HEK293 (cell line): ENCODE data around the gene OR2T3.
"Not testable (repeated sequence)": the region's sequence is repeated elsewhere in the genome, so short reads cannot be mapped to it uniquely, and the experiment has no call there.

Source experiments
- MZF1 ChIP-seq: fragments of 450-650 bp; formaldehyde crosslinking; IDR thresholded peaks from 2 replicates; pipeline ENCODE4 v1.5.1; 2017; ENCODE audit warnings: missing biosample characterization, missing genetic modification characterization, borderline replicate concordance
- ZNF121 ChIP-seq: fragments of 450-650 bp; formaldehyde crosslinking; IDR thresholded peaks from 2 replicates; pipeline ENCODE4 v1.5.1; 2016; ENCODE audit warnings: missing biosample characterization, missing genetic modification characterization
- ZNF48 ChIP-seq: fragments of 450-650 bp; formaldehyde crosslinking; IDR thresholded peaks from 2 replicates; pipeline ENCODE4 v1.5.1; 2016; ENCODE audit warnings: missing biosample characterization, missing genetic modification characterization
- ZNF692 ChIP-seq: fragments of 450-650 bp; formaldehyde crosslinking; IDR thresholded peaks from 2 replicates; pipeline ENCODE4 v1.5.1; 2016; ENCODE audit warnings: missing biosample characterization, missing genetic modification characterization
- ZNF792 ChIP-seq: fragments of 450-650 bp; formaldehyde crosslinking; IDR thresholded peaks from 2 replicates; pipeline ENCODE4 v1.5.1; 2016; ENCODE audit warnings: missing biosample characterization, missing genetic modification characterization
- TF ChIP-seq, protein P1 (sequence below): fragments of 450-650 bp; formaldehyde crosslinking; IDR thresholded peaks from 2 replicates; pipeline ENCODE4 v1.5.1; 2016; ENCODE audit warnings: missing biosample characterization, missing genetic modification characterization
- TF ChIP-seq, protein P2 (sequence below): fragments of 450-650 bp; formaldehyde crosslinking; IDR thresholded peaks from 2 replicates; pipeline ENCODE4 v1.5.1; 2016; ENCODE audit warnings: missing biosample characterization, missing genetic modification characterization

DNA sequence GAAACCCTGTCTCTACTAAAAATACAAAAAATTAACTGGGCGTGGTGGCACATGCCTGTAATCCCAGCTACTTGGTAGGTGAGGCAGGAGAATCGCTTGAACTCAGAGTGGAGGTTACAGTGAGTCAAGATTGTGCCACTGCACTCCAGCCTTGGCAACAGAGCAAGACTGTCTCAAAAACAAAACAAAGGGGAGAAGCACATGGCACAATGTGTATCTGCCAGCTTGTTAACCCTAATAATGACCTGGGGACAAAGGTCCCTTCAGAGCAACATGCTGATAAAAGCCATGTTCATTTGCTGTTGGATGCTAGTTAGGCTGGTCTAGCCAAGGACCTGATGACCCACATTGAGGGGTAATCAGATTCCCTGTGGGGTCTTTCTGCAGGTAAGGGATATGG, 16.5 kb upstream of the OR2T3 start:
- TF ChIP-seq ZNF121 (tag by site-specific recombination); MZF1 (tag by site-specific recombination); ZNF792; ZNF692; ZNF48: not testable (repeated sequence)
- TF ChIP-seq, protein P1, sequence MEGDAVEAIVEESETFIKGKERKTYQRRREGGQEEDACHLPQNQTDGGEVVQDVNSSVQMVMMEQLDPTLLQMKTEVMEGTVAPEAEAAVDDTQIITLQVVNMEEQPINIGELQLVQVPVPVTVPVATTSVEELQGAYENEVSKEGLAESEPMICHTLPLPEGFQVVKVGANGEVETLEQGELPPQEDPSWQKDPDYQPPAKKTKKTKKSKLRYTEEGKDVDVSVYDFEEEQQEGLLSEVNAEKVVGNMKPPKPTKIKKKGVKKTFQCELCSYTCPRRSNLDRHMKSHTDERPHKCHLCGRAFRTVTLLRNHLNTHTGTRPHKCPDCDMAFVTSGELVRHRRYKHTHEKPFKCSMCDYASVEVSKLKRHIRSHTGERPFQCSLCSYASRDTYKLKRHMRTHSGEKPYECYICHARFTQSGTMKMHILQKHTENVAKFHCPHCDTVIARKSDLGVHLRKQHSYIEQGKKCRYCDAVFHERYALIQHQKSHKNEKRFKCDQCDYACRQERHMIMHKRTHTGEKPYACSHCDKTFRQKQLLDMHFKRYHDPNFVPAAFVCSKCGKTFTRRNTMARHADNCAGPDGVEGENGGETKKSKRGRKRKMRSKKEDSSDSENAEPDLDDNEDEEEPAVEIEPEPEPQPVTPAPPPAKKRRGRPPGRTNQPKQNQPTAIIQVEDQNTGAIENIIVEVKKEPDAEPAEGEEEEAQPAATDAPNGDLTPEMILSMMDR: not testable (repeated sequence)
- TF ChIP-seq, protein P2, sequence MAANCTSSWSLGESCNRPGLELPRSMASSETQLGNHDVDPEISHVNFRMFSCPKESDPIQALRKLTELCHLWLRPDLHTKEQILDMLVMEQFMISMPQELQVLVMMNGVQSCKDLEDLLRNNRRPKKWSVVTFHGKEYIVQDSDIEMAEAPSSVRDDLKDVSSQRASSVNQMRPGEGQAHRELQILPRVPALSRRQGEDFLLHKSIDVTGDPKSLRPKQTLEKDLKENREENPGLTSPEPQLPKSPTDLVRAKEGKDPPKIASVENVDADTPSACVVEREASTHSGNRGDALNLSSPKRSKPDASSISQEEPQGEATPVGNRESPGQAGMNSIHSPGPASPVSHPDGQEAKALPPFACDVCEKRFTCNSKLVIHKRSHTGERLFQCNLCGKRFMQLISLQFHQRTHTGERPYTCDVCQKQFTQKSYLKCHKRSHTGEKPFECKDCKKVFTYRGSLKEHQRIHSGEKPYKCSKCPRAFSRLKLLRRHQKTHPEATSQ (tag by site-specific recombination): not testable (repeated sequence)
